SKM-1 (cell line): ENCODE results near the gene AMOTL2.

Experiments used
- DNase-seq: peaks from one replicate; lab custom pipeline; 2025; ENCODE audit not compliant: unreplicated experiment; lab: John Stamatoyannopoulos, UW

The AMOTL2 gene

DNA sequence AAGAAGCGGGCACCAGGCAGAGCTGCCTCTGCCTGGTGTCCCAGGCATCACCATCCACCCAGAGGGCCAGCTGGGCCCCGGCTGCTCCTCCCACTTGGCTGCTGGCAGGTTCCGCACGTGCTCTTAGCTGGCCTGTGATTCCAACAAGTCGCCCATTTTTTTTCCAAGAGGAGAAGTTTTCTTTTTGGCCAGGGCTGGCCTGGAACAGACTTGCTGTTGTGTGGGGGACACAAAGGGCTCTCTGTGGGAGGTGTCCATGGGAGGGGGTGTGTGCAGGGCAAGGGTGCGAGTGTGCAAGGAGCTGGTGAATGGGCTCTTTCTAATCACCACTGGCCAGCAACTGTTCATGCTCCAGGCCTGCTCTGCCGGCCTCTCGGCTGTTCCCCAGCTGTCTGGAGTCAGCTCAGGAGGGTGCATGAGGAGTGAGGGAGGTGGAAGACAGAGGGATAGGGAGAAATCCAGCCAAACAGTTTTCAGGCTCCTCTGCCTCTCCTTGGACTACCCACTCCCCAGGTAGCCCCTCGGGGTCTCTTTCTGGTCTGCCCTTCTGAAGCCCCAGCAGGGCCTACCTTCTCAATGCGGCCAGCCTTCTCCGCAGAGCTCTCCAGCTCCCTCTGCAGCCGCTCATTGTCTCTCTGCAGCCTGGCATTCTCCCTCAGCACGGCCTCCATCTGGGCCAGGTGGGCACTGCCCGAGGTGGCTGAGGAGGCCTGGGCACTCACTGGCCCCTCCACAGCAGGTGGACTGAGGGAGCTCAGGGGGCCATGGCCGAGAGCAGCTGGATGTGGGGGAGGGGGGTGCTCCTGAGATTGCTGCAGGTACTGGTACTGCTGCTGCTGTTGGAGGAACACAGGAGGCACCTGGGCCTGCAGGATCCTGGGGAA is 7.1 kb downstream of the AMOTL2 start:
- no peak for DNase-seq

DNA sequence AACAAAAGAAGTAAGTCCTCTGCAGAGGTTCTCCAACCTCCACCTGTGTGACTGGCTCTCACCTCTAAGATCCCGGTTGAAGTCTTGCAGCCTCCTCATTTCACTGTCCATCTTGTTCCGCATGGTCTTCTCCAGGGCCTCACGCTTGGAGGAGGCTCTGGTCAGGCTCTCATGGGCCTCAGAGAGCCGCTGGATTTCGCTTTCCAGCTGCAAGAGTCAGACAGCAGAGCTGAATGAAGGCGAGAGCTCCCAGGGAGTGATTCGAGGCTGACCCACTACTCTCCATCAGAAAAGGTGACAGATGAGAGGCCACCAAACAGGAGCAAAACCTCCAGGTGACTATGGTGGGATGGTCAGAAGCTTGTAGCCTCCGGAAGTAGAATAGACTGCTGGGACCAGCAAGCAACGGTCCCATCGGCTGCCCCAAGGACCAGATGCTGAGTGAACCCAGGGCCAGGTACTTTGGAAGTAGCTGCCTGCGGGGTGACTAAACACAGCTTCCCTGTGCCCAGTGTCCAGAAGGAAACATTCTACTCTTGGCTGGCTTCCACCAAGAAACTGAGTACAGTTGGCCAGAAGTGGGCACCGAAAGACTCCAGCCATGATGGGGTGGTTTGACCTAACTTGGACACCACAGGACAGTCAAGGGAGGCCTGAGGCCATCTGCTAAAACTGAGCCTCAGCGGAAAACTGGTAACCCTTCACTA is 7.9 kb downstream of the AMOTL2 start:
- DNase-seq = no peak

DNA sequence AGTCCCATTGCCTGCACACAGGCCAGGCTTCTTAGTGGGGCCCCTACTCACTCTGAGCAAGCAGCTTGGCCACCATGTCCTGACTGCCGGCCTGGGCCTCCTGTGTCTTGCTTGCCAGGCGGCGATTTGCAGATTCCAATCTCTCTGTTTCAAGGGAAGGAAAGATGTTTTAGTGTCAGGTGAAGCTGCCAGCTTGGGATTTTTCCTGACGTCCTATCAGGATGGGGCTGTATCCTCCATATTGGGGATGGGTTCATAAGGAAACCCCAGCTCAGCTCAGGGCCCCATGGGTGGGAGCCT is 8.5 kb downstream of the AMOTL2 start:
- DNase-seq = no peak

DNA sequence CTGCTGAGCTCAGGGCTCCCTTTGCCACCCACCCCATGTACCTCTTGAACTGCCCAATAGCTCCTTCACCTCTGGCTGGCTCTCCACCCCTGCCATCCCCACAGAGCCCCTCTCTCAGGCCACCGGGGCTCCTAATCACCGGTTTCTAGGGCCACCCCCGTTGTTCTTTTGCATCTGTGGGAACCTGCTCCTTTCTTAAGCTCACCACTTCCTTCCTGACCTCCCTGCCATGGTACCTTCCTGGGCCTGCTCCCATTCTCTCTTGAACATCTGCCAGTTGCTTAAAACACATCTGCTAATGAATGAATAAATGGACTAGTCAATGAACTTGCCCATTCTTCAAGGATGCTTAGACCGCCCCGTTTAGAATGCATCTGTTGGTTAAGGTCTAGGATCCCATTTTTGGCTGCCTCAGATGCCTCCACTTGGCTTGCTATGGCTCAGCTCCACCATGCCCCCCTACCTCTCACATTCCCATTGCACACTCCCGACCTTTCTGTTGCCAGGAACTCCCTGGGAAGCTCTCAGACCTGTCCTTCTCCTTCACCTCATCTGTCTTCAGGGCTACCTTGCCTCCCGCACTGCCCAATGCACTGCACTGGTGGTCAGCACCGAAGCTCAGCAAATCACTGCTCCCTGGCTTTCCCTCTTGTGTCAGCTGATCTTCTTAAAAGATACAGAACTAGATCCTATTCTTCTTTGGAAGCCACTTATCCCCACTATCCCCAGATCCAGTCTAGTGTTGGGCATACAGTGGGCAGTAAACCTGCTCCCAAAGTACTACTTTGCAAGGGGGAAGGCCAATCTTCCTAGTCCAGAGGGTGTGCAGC is 9.1 kb downstream of the AMOTL2 start:
- no peak for DNase-seq

DNA sequence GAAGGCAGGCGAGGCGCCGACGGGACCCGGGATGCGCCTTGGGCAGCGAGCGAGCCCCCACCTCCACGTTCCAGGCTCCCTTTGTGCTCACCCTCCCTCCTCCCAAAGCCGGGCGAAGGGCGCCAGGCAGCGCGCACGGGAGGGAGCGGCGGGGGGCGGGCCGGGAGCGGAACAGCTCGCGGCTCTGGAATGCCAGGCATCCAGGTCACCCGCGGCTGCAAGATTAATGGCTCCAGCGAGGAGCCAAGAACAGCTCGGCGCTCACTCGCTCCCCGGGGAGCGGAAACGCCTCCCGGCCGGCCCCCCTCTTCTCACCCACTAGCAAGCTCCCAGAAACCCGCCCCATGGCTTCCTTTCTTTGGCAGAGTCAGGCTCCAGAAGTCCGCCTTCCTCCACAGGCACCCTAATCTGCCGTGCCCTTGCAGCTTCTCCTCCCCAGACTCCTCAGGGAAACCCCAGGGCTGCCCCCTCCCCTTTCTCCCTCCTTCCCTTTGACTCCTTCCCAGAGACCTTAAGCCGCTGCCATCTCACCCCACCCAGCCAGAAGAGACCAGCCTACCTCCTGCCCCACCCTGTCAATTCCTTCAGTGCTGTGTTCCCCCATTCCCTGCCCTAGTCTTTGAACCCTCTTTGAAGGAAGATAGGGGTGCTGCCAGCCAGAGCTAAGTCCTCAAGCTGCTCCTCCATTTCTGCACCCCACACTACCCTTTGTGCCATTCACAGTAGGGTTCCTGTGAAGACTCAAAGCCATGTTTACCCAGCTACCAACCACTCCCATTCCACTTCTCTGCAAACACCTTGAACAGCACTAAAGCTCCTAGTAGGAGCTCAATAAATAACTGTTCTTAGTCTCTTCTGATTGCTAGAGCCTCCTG is 9.9 kb downstream of the AMOTL2 start:
- no peak for DNase-seq

DNA sequence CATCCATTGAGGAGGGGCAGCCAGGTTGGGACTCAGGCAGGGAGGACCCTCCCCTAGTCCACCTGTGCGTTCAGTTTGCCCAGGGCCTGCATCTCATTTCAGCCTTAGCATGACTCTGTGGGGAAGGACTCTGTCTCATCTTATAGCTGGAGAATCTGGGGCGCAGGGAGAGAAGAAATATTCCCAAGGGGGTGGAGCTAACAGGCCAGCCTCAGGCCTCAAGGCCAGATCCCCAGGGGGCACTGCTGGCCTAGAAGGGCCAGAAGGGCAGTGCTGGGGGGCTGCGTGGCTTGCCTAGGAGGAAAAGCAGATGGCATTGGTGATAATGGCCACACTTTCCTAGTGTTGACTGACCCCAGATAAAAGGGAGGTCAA is 10.9 kb downstream of the AMOTL2 start:
- DNase-seq = no peak

DNA sequence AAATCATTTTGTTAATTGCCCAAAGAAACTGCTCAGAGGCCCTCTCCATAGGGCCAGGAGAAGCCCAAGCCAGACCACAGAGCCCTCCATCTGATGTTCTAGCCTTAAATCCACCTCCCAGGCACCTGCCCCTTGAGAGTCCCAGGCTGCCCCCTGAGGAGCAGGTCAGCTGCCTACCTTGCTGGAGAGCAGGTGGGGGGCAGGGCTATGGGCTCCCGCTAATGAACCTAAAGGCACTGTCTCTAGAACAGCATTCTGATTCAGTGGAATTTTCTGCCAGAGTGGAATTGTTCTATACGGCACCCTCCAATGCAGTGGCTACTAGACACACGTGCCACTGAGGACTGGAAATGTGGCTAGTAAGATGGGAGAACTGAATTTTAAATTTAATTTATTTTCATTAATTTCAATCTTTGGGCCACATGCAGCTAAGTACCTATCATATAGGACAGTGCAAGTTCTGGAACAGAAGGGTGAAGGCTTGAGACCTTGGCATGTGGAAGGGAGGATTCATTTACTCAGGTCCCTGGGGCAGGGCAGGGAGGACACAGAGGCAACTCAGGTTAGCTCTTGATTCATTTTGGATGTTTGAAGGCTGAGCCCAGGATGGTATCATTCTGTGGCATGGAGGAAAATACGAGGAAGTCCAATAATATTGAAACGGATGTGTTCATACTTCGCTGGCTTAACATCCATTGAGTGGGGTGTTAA is 11.4 kb downstream of the AMOTL2 start:
- no peak for DNase-seq

DNA sequence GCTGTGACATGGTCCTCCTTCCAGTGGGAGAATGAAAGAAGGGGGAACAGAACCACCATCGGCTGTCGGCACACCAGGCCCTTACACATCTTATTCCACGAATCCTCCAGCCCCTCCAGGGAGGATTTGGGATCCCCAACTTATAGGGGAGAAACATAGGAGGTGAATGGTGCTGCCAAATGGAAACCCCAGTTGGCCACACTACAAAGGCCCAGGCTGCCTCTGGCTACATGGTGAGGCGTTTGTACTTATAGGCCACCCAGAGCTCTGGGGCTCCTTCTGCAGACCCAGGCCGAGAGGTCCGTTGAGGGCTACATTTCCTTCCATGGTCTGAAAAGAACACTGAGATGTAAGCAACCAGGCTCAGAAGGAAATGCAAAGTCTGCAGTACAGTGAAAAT is 12.0 kb downstream of the AMOTL2 start:
- DNase-seq = no peak

DNA sequence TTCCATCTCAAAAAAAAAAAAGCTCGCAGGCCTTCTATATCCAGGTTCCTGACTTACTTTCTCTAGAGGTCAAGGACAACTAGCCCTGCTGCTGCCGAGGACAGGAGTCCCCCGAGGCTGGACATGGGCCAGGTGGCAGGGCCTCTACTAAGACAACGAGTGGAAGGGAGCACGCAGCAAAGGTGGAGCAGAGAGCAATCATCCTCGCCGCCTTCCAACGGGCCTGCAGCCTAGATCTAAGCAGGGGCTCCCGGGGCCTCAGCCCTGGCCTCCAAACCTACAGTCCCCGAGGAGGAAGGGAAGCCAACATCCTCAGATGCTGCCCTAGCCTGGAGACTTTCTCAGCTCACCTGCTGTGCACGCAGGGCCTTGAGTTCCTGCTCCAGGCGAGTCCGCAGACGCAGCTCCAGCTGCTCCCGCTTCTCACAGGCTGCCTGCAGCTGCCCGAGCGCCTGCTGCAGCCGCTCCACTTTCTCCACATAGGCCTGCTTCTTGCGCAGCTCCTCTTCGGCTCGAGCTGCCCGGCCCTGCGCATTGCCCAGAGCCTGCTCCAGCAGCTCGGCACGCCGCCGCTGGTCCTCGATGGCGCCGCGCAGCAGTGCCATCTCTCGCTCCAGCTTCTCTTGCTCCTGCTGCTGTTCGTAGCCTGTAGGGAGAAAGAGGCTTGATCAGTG is 12.9 kb downstream of the AMOTL2 start:
- DNase-seq = no peak

DNA sequence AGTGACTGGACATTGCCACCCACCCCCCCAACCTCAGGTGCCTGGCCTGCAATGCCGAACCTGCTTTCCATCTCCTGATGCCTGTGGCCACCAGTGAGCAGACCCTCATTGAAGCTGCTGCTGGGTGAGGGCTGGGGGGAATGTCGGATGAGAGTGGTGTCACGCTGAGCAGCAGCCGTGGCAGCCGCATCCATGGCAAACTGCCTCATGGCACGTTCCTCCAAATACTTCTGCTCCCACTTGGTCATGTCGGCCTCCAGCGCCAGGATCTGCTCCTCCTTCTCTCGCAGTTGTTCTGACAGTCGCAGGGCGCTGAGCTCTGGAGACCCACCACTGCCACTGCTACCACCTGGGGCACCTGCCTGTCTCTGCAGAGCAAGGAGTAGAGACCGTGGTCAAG is 14.2 kb downstream of the AMOTL2 start:
- DNase-seq = no peak

DNA sequence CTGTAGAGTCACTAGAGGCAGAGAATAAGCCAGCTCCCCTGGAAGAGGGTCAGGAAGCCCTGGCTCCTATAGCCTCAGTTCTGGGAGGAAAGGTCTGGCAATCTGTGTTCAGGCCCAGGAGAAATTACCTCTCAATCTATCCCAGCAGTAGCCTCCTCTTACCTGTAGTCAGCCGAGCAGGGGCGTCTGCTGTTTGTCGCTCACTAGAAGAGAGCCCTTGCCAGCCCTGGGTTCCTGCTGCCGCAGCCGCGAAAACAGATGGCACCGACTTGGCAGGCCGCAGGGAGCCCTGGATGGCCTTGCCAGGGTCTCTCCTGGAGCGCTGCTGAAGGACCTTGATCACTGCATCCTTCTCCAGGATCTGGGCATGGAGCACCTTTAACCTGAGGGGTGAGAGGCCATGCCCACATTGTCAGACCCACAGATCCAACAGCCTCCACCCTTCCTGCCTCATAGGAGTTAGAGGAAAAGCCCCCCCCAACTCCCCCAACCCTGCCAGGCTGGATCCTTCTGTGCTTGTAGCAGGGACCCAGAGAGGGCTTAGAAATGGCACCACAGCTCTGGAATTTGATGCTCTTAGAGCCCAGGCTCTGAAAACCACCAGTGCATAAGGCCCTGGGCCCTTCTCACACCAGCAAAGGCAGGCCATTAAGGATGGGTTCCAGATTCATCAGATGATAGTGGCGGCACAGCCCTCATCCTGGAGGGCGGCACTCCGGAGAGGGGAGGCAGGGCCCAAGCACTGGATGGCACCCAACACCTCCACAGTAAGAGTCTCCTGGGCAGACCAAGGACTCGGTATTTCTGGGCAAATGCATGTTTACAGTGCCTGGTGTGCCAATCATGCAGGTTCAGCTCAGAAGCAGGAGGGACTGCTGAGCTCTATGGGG is 14.9 kb downstream of the AMOTL2 start:
- DNase-seq = no peak

DNA sequence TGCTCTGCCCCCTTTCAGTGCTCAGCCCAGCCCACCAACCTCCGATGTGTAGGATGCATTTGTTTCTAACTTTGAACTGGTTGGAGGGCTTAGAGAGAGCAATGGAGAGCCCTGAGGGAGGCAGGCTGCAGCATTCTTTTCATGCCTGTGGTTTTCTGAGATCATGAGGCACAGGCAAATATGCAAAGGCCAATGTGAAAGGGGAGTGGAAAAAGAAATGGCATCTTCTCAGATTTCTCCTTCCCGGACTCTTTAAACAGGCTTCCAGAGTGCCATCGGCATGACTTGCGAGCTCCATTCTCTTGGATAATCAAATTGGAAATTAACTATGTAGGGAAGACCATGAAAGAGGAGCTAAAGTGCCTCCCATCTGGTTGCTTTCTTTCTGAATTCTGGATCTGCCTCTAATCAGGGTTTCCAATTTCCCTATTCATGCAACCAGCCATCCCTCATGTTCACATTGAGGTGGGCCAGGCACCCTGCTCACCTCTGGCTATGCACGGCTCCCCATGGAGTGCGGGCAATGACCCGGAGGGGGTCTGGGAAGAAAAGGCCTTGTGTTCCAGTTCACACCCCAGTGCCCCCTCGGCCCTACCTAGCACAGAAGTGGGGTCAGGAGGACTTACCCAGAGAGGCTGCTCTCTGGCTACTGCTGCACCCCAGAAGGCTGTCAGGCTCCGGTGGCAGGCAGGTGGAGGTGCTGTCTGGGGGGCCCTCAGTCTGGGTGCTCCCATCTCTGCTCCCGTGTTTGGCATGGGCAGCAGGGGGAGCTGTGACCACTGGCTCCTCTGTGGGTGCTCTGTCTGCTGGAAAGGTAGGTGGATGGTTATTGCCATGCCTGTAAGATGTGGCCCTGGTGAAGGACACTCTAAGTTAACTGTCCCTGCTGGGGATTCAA is 16.1 kb downstream of the AMOTL2 start:
- DNase-seq = no peak

DNA sequence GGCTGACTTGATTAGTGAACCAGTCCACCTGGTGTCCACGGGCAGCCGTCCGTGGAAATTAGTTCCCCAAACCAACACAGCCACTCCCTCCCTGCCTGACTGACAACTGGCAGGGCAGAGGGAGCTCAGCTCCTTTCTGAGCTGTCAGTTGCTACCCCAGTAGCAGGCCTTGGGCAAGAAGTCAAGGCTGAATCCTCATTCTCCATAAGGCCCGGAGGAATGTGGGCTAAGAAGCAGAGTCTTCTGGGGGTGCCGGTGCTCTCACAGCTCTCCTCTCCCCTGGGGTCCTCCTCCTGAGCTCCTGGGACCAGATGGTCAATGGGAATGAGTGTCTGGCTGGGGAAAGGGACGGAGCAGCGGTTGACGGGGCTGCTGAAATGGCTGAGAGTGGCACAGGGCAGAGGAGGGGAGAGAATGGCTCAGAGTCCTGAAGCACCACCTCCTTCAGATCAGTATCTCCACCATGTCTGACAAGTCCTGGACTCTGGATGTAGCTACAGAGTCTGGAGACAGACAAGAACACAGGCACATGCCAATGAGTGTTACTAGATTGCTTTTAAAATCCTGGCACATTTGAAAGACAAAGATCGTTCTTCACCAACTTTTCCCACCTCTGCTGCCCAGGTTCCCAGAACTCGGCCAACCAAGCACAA is 16.9 kb downstream of the AMOTL2 start:
- no peak for DNase-seq

DNA sequence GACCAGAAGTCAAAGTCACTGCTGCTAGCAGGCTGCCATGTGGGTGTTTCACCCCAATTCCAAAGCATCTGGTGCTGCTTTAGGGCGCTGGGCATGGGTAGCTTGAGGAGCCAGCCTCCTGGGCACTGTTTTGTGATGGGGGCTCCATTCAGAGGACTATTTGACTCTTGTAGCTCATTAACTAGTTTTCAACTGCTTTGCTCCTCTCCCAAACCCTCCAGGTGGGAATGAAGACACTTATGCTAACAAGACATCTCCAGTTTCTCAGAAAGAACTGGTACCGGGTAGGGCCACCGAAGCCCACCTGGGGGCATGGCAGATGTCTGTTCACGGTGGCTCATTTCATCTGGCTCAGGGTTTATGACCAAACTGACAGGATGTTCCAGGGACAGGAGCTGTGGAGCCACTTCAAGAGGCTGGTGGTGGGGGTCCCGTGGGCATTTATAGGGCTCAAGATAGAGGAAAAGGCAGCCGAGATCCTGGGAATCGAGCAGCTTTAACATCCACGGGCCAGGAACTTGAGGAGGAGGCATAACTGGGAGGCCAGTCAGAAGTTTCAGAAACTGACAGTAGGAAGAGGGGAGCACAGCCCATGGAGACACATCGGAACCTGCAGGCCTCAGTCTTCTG is 17.7 kb downstream of the AMOTL2 start:
- DNase-seq = no peak

DNA sequence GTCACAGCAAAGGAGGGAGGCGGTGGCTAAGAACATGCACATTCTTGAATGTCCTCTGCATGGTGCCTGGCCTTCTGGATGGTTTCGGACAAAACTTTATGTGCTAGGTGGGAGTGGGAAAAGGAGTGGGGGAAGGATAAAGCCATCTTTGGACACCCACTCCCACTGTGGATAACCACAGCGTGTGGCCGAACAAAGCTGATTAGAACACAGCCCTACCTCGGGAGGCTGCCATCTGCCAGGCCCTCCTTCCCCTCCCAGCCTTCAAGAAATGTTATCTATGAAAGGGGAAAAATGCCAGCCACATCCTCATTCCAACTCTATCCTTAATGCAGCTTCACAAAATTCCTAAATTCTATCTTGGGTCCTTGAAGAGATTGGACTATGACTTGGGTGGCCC is 18.8 kb downstream of the AMOTL2 start:
- DNase-seq = no peak

DNA sequence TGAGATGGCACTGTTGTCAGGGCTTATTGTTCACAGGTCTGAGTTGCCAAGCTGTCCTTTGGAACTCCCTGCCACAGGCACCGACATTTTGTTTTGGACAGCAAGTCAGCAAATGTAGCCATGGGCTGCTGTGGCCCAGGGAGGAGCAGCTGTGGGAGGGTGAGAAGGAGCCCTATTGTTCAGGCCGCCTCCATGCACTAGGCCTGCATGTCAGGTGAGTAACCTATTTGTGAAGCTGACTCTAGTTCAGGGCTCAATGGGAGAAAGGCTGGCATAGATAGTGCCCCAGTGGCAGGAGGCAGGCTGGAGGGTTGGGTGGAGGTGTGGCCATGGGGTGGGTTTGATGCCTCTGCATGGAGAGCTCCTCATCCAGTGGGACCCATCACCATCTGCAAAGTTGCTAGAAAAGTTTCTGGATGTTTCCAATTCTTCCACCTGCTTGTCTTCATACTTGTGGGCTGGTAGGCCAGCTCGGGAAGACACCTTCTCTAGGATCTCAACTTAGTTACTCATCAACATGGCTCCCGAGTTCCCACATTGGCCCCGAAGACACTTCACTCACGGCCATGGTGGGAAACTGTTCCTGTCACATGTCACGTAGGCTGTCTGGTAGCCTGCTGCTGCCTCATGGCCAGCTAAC is 19.5 kb downstream of the AMOTL2 start:
- no peak for DNase-seq
